A549 treated with RU486 at 1 μM for 4 hours (cell line): ENCODE results near the gene SERPINH1. TPM values are rescaled to one million over a fixed set of nuclear protein-coding genes. Genes with fewer than 3 reads are reported as not detected.

Experiments
- total RNA-seq: library from RNA; stranded (reverse); fragments of 200-300 nt; extraction: Qiagen RNA extraction; gene quantifications from 5 replicates; pipeline ENCODE4 v1.2.3, GENCODE V29; 2022; ENCODE audit warnings: low read depth

SERPINH1 gene
- total RNA-seq, result 67.0 to 111 TPM (median 98.3 TPM) in 5 replicates

GRCh38 chr11:75562048-75562835 is at the start of gene SERPINH1:
Gene SERPINH1, plus strand, starts transcription at chr11:75562253. Its CDS starts 4,097 bp downstream, at chr11:75566350.

GRCh38 chr11:75525433-75526191 is 36.4 kb upstream of the SERPINH1 start, which contains the start of gene GDPD5:
Gene GDPD5, minus strand, starts transcription at chr11:75525941. Its CDS starts 48,206 bp downstream, at chr11:75477735.

Other genes starting within 250 kb of the SERPINH1 start
- gene ARRB1, start 210.6 kb upstream of the SERPINH1 start, total RNA-seq, result 3.1 to 3.9 TPM (median 3.8 TPM) in 5 replicates
- 3,237 to 4,303 TPM (median 3,614 TPM) in 5 replicates for gene RPS3, start 162.7 kb upstream of the SERPINH1 start, total RNA-seq
- 0.51 to 1.3 TPM (median 1.1 TPM) in 5 replicates for gene KLHL35, start 129.1 kb upstream of the SERPINH1 start, total RNA-seq
- gene GDPD5, start 36.3 kb upstream of the SERPINH1 start, total RNA-seq, result 7.0 to 13.1 TPM (median 10.9 TPM) in 5 replicates
- gene MAP6, start 106.8 kb downstream of the SERPINH1 start, total RNA-seq, result 1.5 to 2.0 TPM (median 1.7 TPM) in 5 replicates
- not detected in 5 replicates for gene MOGAT2, start 155.6 kb downstream of the SERPINH1 start, total RNA-seq
- 1.7 to 3.2 TPM (median 2.3 TPM) in 5 replicates for gene DGAT2, start 206.5 kb downstream of the SERPINH1 start, total RNA-seq